Endodermal cell (in vitro differentiated cells): ENCODE results near the gene GPS1. TPM values are rescaled to one million over a fixed set of nuclear protein-coding genes. Genes with fewer than 3 reads are reported as not detected.

Experiments
- DNase-seq: peaks from one replicate; pipeline ENCODE4 v3.0.0-alpha.2; 2017
- H3K27ac ChIP-seq: 2 replicates; pipeline ENCODE4 v1.5.1; 2013; ENCODE audit warnings: mild to moderate bottlenecking, low read depth, low read length, moderate library complexity
- H3K27me3 ChIP-seq: 2 replicates; pipeline ENCODE4 v1.6.1; 2013; ENCODE audit warnings: mild to moderate bottlenecking, low read length, moderate library complexity; ENCODE audit not compliant: insufficient read depth, control insufficient read depth, poor library complexity, severe bottlenecking
- H3K36me3 ChIP-seq: 2 replicates; pipeline ENCODE4 v1.7.0; 2013; ENCODE audit warnings: mild to moderate bottlenecking, low read length, moderate library complexity; ENCODE audit not compliant: control insufficient read depth, insufficient read depth
- H3K4me1 ChIP-seq: one replicate; pipeline ENCODE4 v1.7.0; 2013; ENCODE audit warnings: low read length; ENCODE audit not compliant: control insufficient read depth, insufficient read depth
- H3K4me3 ChIP-seq: 2 replicates; pipeline ENCODE4 v1.5.1; 2013; ENCODE audit warnings: mild to moderate bottlenecking, low read length, moderate library complexity
- H3K9ac ChIP-seq: 2 replicates; pipeline ENCODE4 v1.6.1; 2013; ENCODE audit warnings: mild to moderate bottlenecking, low read length, moderate library complexity; ENCODE audit not compliant: poor library complexity, severe bottlenecking; ENCODE audit errors: extremely low read depth
- H3K9me3 ChIP-seq: 2 replicates; pipeline ENCODE4 v1.6.1; 2013; ENCODE audit warnings: mild to moderate bottlenecking, low read length, moderate library complexity; ENCODE audit not compliant: control insufficient read depth
- H3K27ac Mint-ChIP-seq: 2 replicates; pipeline ENCODE4 v1.8.0; 2020; ENCODE audit warnings: mixed read lengths
- H3K27me3 Mint-ChIP-seq: 2 replicates; pipeline ENCODE4 v1.8.0; 2021; ENCODE audit warnings: mild to moderate bottlenecking, mixed read lengths; ENCODE audit not compliant: insufficient read depth
- H3K36me3 Mint-ChIP-seq: 2 replicates; pipeline ENCODE4 v1.8.0; 2020; ENCODE audit warnings: low read depth, mixed read lengths
- H3K4me1 Mint-ChIP-seq: 2 replicates; pipeline ENCODE4 v1.8.0; 2020; ENCODE audit warnings: mixed read lengths
- H3K4me3 Mint-ChIP-seq: 2 replicates; pipeline ENCODE4 v1.8.0; 2020; ENCODE audit warnings: mild to moderate bottlenecking, moderate library complexity, mixed read lengths
- H3K9me3 Mint-ChIP-seq: 2 replicates; pipeline ENCODE4 v1.8.0; 2020; ENCODE audit warnings: mild to moderate bottlenecking, mixed read lengths
- CTCF ChIP-seq: fragments of 200-600 bp; sonication (generic); conservative IDR thresholded peaks from 2 replicates; pipeline ENCODE4 v1.5.0; 2021; ENCODE audit warnings: antibody characterized with exemption, mild to moderate bottlenecking
- WGBS, 2 experiments: methylation state at CpG; one replicate each; pipeline versions ENCODE4 v1.1.5 to v1.1.7; 2013; ENCODE audit warnings: missing lambda C conversion rate in 2 of 2, mixed read lengths in 1 of 2; ENCODE audit not compliant: insufficient coverage in 1 of 2, insufficient read length in 1 of 2; 5-methylcytosine and 5-hydroxymethylcytosine counted together
- total RNA-seq, 2 donors: library from RNA; stranded (reverse); fragmentation: NEBNext Ultra II Directional in 1 of 2; extraction: Animal tissue kit (Norgen Biotek cat#: 25700) in 1 of 2; gene quantifications; 2 replicates in 1 of 2; 3 replicates in 1 of 2; pipeline ENCODE4 v1.2.1, GENCODE V29; 2021

GPS1 gene
- total RNA-seq, 2 donors from 2014 or later = 152 to 153 TPM

DNA sequence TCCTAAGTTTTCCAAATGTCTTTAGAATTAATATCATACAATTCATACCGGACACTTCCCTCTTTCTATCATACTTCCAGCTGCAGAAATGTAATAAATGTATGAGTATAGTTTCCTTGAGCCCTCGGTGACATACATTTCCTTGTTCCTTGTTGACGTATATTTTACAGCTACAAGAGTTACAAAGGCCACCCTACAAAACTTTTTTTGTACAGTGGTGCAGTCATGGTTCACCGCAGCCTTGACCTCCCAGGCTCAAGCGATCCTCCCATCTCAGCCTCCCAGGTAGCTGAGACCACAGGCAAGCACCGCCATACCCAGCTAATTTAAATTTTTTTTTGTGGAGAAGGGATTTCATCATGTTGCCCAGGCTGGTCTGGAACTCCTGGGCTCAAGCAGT lies 21.1 kb downstream of the GPS1 start:
- 93 to 94% methylated on average over 3 to 5 of the region's 6 CpGs for WGBS, 2 experiments

DNA sequence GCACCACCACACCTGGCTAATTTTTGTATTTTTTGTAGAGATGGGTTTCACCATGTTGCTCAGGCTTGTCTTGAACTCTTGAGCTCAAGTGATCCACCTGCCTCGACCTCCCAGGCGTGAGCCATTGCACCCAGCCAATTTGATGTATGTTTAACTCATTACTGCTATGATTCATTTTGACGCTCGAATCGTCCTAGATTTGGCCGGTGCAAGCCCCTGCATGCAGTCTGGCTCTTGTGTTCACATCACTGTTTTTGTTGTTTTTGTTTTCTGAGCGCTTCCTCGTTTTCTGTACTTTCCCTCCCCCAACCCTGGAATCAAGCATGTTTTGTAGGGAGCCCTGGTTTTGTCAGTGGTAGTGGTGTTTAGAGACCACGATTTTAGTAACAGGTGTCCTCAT lies 21.7 kb downstream of the GPS1 start:
- no peak for DNase-seq
- H3K36me3 Mint-ChIP-seq = peaks cover 3% of the 10 kb centered on the region
- H3K36me3 ChIP-seq = no peaks in the 10 kb centered on the region
- WGBS, 2 experiments = 85 to 89% methylated on average over 7 to 9 of the region's 9 CpGs
- peaks cover 22% of the 10 kb centered on the region for H3K27me3 Mint-ChIP-seq
- H3K27ac ChIP-seq = no peak overlapping the region
- no peak overlapping the region for H3K4me3 Mint-ChIP-seq
- H3K9me3 Mint-ChIP-seq = no peaks in the 10 kb centered on the region
- no peaks in the 10 kb centered on the region for H3K9me3 ChIP-seq
- no peaks in the 10 kb centered on the region for H3K4me1 Mint-ChIP-seq
- H3K9ac ChIP-seq = no peak overlapping the region
- no peak overlapping the region for H3K4me3 ChIP-seq
- no peaks in the 10 kb centered on the region for H3K4me1 ChIP-seq
- no peak for TF ChIP-seq CTCF
- peaks cover 10% of the 10 kb centered on the region for H3K27me3 ChIP-seq
- H3K27ac Mint-ChIP-seq = no peak overlapping the region

More for the DNA sequence above, 21.1 kb downstream of the GPS1 start:
- no peak overlapping the region for H3K9ac ChIP-seq
- no peaks in the 10 kb centered on the region for H3K9me3 ChIP-seq
- no peaks in the 10 kb centered on the region for H3K4me1 Mint-ChIP-seq
- no peaks in the 10 kb centered on the region for H3K4me1 ChIP-seq
- no peaks in the 10 kb centered on the region for H3K36me3 Mint-ChIP-seq
- no peaks in the 10 kb centered on the region for H3K36me3 ChIP-seq
- H3K4me3 Mint-ChIP-seq = no peak overlapping the region
- H3K27me3 ChIP-seq = peaks cover 10% of the 10 kb centered on the region
- no peaks in the 10 kb centered on the region for H3K9me3 Mint-ChIP-seq
- H3K4me3 ChIP-seq = no peak overlapping the region
- no peak overlapping the region for H3K27ac ChIP-seq
- no peak for DNase-seq
- no peak for TF ChIP-seq CTCF
- peaks cover 22% of the 10 kb centered on the region for H3K27me3 Mint-ChIP-seq
- no peak overlapping the region for H3K27ac Mint-ChIP-seq

DNA sequence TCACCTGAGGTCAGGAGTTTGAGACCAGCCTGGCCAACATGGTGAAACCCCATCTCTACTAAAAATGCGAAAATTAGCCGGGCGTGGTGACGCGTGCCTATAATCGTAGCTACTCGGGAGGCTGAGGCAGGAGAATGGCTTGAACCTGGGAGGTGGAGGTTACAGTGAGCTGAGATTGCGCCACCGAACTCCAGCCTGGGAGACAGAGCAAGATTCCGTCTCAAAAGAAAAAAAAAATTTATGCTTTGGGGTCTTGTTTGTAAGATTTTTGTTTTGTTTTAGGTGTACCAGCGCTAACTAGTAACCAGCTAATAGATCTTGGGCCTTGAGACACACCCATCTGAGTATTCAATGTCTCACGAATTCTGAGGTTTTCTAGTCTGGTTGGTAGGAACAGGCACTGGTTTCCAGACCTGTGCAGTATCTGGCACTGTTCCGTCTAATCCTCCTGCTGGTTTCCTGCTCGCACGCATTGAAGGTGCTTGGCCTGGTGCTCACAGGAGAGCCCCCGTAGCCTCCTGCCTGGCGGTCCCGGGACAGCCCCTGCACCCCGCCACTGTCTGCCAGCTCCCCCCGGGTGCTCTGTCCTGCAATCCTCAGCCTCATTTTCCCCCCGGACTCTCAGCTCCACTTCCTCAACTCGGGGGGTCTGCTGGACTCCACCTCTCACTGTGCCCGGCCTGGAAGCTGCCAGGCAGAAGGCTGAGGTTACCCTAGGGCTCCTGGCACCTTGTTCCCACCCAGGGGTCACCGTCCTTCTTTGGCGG lies 24.5 kb downstream of the GPS1 start:
- WGBS, 2 experiments = 93% methylated on average over 19 to 25 of the region's 25 CpGs
- Histone ChIP-seq H3K27ac (peak overlapping the region; percentile 40), H3K9me3 (no peaks in the 10 kb centered on the region), H3K4me3 (no peak overlapping the region), H3K36me3 (peaks cover 13% of the 10 kb centered on the region), H3K4me1 (no peaks in the 10 kb centered on the region), H3K9ac (no peak overlapping the region), H3K27me3 (no peaks in the 10 kb centered on the region)
- Mint-ChIP-seq H3K27ac (peak overlapping the region; percentile 35), H3K4me1 (no peaks in the 10 kb centered on the region), H3K9me3 (no peaks in the 10 kb centered on the region), H3K36me3 (peaks cover 21% of the 10 kb centered on the region), H3K27me3 (peaks cover 12% of the 10 kb centered on the region), H3K4me3 (no peak overlapping the region)
- no peak for DNase-seq
- TF ChIP-seq CTCF = no peak
